GM12878 (cell line): ENCODE results near the gene SOWAHB. TPM values are rescaled to one million over a fixed set of nuclear protein-coding genes. Genes with fewer than 3 reads are reported as not detected.

Experiments used
- ATAC-seq: fragments of 200-7000 bp; cut with Tn5 transposase; 3 replicates; pipeline ENCODE4 v1.9.1; 2020; ENCODE audit warnings: mild to moderate bottlenecking, moderate library complexity
- BruUV-seq: library from RNA; stranded (reverse); fragments of 400-500 nt; replicated peaks from 2 replicates; lab custom pipeline; 2021; lab: Mats Ljungman, UMichigan
- CTCF ChIA-PET: fragments of 300-600 bp; sonication (Branson Sonifier 250); formaldehyde crosslinking; extraction: SDS; loops from one replicate; lab custom pipeline; 2021; ENCODE audit warnings: inconsistent platforms; lab: Yijun Ruan, JAX
- POLR2A ChIA-PET: fragments of 350-600 bp; formaldehyde crosslinking; extraction: SDS; loops from one replicate; lab custom pipeline; 2021; ENCODE audit warnings: inconsistent platforms; lab: Charles Lee
- RAD21 ChIA-PET: fragments of 300-600 bp; sonication (Branson Sonifier 250); formaldehyde crosslinking; loops from one replicate; lab custom pipeline; 2023; ENCODE audit warnings: antibody characterized with exemption; ENCODE audit not compliant: unreplicated experiment; lab: Charles Lee
- SMC1A ChIA-PET: fragments of 300-600 bp; sonication (Branson Sonifier 250); formaldehyde crosslinking; loops from one replicate; lab custom pipeline; 2023; ENCODE audit not compliant: unreplicated experiment, uncharacterized antibody; lab: Charles Lee
- DNase-seq: peaks from one replicate; pipeline ENCODE4 v3.0.0-alpha.2; 2011; ENCODE audit warnings: low read depth, low spot score
- FAIRE-seq: peaks from 3 replicates; lab custom pipeline; 2011; peaks lifted over from hg19 to GRCh38; lab: Jason Lieb, UNC
- H2AFZ ChIP-seq: 2 replicates; pipeline ENCODE4 v1.6.0; 2011; ENCODE audit warnings: low read depth, low read length, control low read depth; ENCODE audit not compliant: control insufficient read depth
- H3K27ac ChIP-seq: 2 replicates; pipeline ENCODE4 v1.5.1; 2011; ENCODE audit warnings: control low read depth; ENCODE audit not compliant: control insufficient read depth, insufficient read depth
- H3K27me3 ChIP-seq, 2 experiments: replicated peaks in 1 of 2; 2 replicates each; pipeline versions ENCODE4 v1.6.0 to v1.6.1; 2011; ENCODE audit warnings: low read length in 1 of 2; ENCODE audit not compliant: control insufficient read depth in 2 of 2, insufficient read depth in 2 of 2
- H3K36me3 ChIP-seq, 2 experiments: 2 replicates each; pipeline ENCODE4 v1.5.1; 2011; ENCODE audit warnings: low read length in 1 of 2; ENCODE audit not compliant: control insufficient read depth in 2 of 2, insufficient read depth in 2 of 2
- H3K4me1 ChIP-seq: 2 replicates; pipeline ENCODE4 v1.6.1; 2011; ENCODE audit warnings: mild to moderate bottlenecking, low read length, moderate library complexity, mixed read lengths; ENCODE audit not compliant: control insufficient read depth, insufficient read depth
- H3K4me2 ChIP-seq: 2 replicates; pipeline ENCODE4 v1.6.0; 2011; ENCODE audit warnings: control low read depth; ENCODE audit not compliant: control insufficient read depth, insufficient read depth
- H3K4me3 ChIP-seq: fragments of 200-600 bp; sonication (generic); 2 replicates; pipeline ENCODE4 v1.5.1; 2016
- H3K79me2 ChIP-seq: 2 replicates; pipeline ENCODE4 v1.6.0; 2011; ENCODE audit warnings: low read length; ENCODE audit not compliant: control insufficient read depth, insufficient read depth
- H3K9ac ChIP-seq: 2 replicates; pipeline ENCODE4 v1.8.0; 2011; ENCODE audit warnings: low read length, control low read depth, mixed read lengths; ENCODE audit not compliant: control insufficient read depth, insufficient read depth
- H3K9me3 ChIP-seq: replicated peaks from 3 replicates; pipeline ENCODE4 v1.5.1; 2011; ENCODE audit warnings: mild to moderate bottlenecking, low read length; ENCODE audit not compliant: control insufficient read depth, insufficient read depth
- H4K20me1 ChIP-seq: 2 replicates; pipeline ENCODE4 v1.6.0; 2011; ENCODE audit not compliant: control insufficient read depth, insufficient read depth
- CBFB ChIP-seq: IDR thresholded peaks from 2 replicates; pipeline ENCODE4 v1.6.1; 2016; ENCODE audit warnings: antibody characterized with exemption, low read depth
- CHD2 ChIP-seq: IDR thresholded peaks from 2 replicates; pipeline ENCODE4 v1.6.1; 2011; ENCODE audit warnings: low read depth, low read length, improper control_type of control experiment, borderline replicate concordance
- SREBF1 ChIP-seq: IDR thresholded peaks from 2 replicates; pipeline ENCODE4 v1.6.1; 2012; ENCODE audit warnings: mild to moderate bottlenecking, low read length
- WGBS: methylation state at CpG from one replicate; pipeline ENCODE4 v1.1.6; 2016; ENCODE audit warnings: low lambda C conversion rate; ENCODE audit not compliant: insufficient replicate concordance, insufficient coverage; ENCODE audit errors: missing lambda C conversion rate; 5-methylcytosine and 5-hydroxymethylcytosine counted together
- in situ Hi-C: fragments of 300-500 bp; cut with MboI; formaldehyde crosslinking; loops from 9 replicates; pipeline ENCODE4 v1.14.3; 2018; ENCODE audit warnings: mixed read lengths
- intact Hi-C: fragments of 100-400 bp; cut with micrococcal nuclease; formaldehyde crosslinking; loops from one replicate; pipeline ENCODE4 v1.14.2; 2022; ENCODE audit not compliant: unreplicated experiment
- polyA plus RNA-seq, 11 experiments: library from polyadenylated mRNA; depleted of rRNA in 4 of 11; unstranded in 6 of 11; stranded (reverse) in 5 of 11; fragments of >200 nt; fragmentation: Nextera tagmentation in 4 of 11; fragmentation: Illumina TruSeq in 1 of 11; extraction: Ambion mirVana in 4 of 11; extraction: Trizol in 1 of 11; gene quantifications; 1 replicate in 1 of 11; 2 replicates in 10 of 11; pipeline versions ENCODE4 v1.2.1 to v1.2.3, GENCODE V29; 2011 to 2016; ENCODE audit warnings: inconsistent platforms in 2 of 11, missing spikeins in 2 of 11, low read depth in 1 of 11
- total RNA-seq, 4 experiments: library from RNA; depleted of rRNA in 3 of 4; stranded (reverse); fragments of >200 nt in 3 of 4; fragmentation: Illumina TruSeq in 1 of 4; extraction: Trizol in 1 of 4; gene quantifications; 2 replicates each; pipeline versions ENCODE4 v1.2.1 to v1.2.3, GENCODE V29; 2013 to 2021
- TF ChIP-seq, protein P1 (sequence below): fragments of 450-650 bp; IDR thresholded peaks from 2 replicates; pipeline ENCODE4 v1.6.1; 2016; ENCODE audit warnings: mild to moderate bottlenecking

Gene SOWAHB
- total and polyA plus RNA-seq, 10 of the 15 experiments (the other 5 are each of a cell fraction or from before 2014, with no cell fraction given): 0.01 to 0.13 (median 0.05) TPM; not detected in 4

DNA sequence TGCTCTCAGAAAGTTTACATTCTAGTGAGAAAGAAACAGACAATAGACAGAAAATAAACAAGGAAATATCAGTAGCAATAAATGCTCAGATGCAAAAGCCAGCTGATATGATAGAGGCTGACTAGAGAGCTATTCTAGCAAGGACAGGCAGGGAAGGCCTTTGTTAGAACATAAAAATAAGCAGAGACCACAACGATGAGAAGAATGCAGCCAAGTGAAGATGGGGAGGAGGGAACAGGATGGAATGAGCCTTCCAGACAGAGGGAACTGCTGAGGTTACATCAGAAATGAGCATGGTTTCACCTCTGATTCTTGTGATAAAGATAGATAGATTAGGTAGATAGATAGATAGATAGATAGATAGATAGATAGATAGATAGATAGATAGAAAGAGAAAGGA is 7.6 kb upstream of the SOWAHB start:
- Histone ChIP-seq H2AFZ (no peak overlapping the region), H3K36me3 (no peaks in the 10 kb centered on the region), H3K9me3 (no peaks in the 10 kb centered on the region; the same call in 2 of the 3 replicates), H3K79me2 (no peaks in the 10 kb centered on the region), H3K27ac (no peak overlapping the region), H3K4me1 (no peaks in the 10 kb centered on the region), H4K20me1 (no peaks in the 10 kb centered on the region), H3K9ac (no peak overlapping the region), H3K27me3 (no peaks in the 10 kb centered on the region; a peak in 1 of 4 replicates), H3K4me2 (no peak overlapping the region), H3K4me3 (no peak overlapping the region)
- no peak for FAIRE-seq
- CTCF ChIA-PET: no interaction called here
- BruUV-seq: no TSS peak
- RAD21 ChIA-PET: no interaction called here
- no peak for ATAC-seq
- SMC1A ChIA-PET: no interaction called here
- DNase-seq: no peak
- POLR2A ChIA-PET: no interaction called here
- TF ChIP-seq SREBF1: no peak
- in situ Hi-C loops (no loop called here), intact Hi-C loops (no loop called here)
- WGBS: 52% methylated on average over 1 of the region's 1 CpG

DNA sequence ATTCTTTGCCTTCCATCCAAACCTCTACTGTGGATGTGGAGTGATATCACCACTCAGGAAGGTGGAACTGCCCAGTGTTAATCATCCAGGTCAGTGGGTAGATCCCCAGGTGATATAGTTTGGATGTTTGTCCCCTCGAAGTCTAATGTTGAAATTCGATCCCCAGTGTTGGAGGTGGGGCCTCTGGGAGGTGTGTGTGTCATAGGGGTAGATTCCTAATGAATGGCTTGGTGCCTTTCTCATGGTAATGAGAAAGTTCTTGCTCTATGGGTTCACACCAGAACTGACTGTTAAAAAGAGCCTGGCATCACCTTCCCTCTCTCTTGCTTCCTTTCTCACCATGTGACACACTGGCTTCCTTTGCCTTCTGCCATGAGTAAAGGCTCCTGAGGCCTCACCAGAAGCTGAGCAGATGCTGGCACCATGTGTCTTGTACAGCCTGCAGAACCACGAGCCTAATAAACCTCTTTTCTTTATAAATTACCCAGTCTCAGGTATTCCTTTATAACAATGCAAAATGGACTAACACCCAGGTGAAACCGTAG is 6.8 kb upstream of the SOWAHB start:
- Histone ChIP-seq H3K9me3 (no peaks in the 10 kb centered on the region; the same call in 2 of the 3 replicates), H3K27ac (no peak overlapping the region), H2AFZ (no peak overlapping the region), H3K9ac (no peak overlapping the region), H4K20me1 (no peaks in the 10 kb centered on the region), H3K79me2 (no peaks in the 10 kb centered on the region), H3K4me3 (no peak overlapping the region), H3K4me2 (no peak overlapping the region), H3K27me3 (peaks cover 0 to 4% of the 10 kb centered on the region in 2 experiments; a peak in 2 of 4 replicates), H3K4me1 (no peaks in the 10 kb centered on the region), H3K36me3 (no peaks in the 10 kb centered on the region)
- DNase-seq (no peak), ATAC-seq (no peak), FAIRE-seq (no peak)
- ChIA-PET POLR2A (no interaction called here), SMC1A (interaction anchor here (0.7 kb wide), 1 partner anchor 286 kb away, joined by 3 read pairs; no protein-coding TSS in a partner anchor), CTCF (no interaction called here), RAD21 (no interaction called here)
- BruUV-seq: no TSS peak
- intact Hi-C loops (no loop called here), in situ Hi-C loops (no loop called here)
- TF ChIP-seq CBFB (no peak), CHD2 (no peak)
- TF ChIP-seq, protein P1, sequence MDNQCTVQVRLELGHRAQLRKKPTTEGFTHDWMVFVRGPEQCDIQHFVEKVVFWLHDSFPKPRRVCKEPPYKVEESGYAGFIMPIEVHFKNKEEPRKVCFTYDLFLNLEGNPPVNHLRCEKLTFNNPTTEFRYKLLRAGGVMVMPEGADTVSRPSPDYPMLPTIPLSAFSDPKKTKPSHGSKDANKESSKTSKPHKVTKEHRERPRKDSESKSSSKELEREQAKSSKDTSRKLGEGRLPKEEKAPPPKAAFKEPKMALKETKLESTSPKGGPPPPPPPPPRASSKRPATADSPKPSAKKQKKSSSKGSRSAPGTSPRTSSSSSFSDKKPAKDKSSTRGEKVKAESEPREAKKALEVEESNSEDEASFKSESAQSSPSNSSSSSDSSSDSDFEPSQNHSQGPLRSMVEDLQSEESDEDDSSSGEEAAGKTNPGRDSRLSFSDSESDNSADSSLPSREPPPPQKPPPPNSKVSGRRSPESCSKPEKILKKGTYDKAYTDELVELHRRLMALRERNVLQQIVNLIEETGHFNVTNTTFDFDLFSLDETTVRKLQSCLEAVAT: no peak
- WGBS: 10% methylated on average over 4 of the region's 4 CpGs
